K562 (cell line): ENCODE data around the gene PGBD1.

Experiments used
- ARID2 ChIP-seq: fragments of 450-650 bp; IDR thresholded peaks from 2 replicates; pipeline ENCODE4 v1.6.1; 2017; ENCODE audit warnings: antibody characterized with exemption, mild to moderate bottlenecking
- GATA2 ChIP-seq: sonication (generic); formaldehyde crosslinking; IDR thresholded peaks from 2 replicates; pipeline ENCODE4 v1.4.0; 2020; ENCODE audit warnings: mild to moderate bottlenecking, missing genetic modification reagents
- HCFC1 ChIP-seq: IDR thresholded peaks from 2 replicates; pipeline ENCODE4 v1.6.1; 2012; ENCODE audit warnings: low read depth, low read length, improper control_type of control experiment
- KAT7 ChIP-seq: sonication (generic); formaldehyde crosslinking; IDR thresholded peaks from 2 replicates; pipeline ENCODE4 v1.8.0; 2022; ENCODE audit warnings: missing genetic modification reagents, mild to moderate bottlenecking, borderline replicate concordance
- SMARCA4 ChIP-seq: fragments of 450-650 bp; IDR thresholded peaks from 2 replicates; pipeline ENCODE4 v1.6.1; 2016
- ZBTB1 ChIP-seq: sonication (generic); formaldehyde crosslinking; IDR thresholded peaks from 2 replicates; pipeline ENCODE4 v1.8.1; 2023; ENCODE audit warnings: missing genetic modification reagents, low read depth, mild to moderate bottlenecking, borderline replicate concordance
- ZNF24 ChIP-seq: fragments of 450-650 bp; IDR thresholded peaks from 2 replicates; pipeline ENCODE4 v1.6.1; 2016
- ZNF3 ChIP-seq: fragments of 250-450 bp; sonication (Bioruptor Pico); IDR thresholded peaks from 2 replicates; pipeline ENCODE4 v1.5.0; 2021; ENCODE audit warnings: mild to moderate bottlenecking, moderate library complexity
- TF ChIP-seq, protein P1 (sequence below): fragments of 450-650 bp; formaldehyde crosslinking; IDR thresholded peaks from 2 replicates; pipeline ENCODE4 v1.4.0; 2020; ENCODE audit warnings: mild to moderate bottlenecking, moderate library complexity
- TF ChIP-seq, protein P2 (sequence below): fragments of 450-650 bp; IDR thresholded peaks from 2 replicates; pipeline ENCODE4 v1.6.1; 2016; ENCODE audit warnings: borderline replicate concordance
- TF ChIP-seq, protein P3 (sequence below): fragments of 450-650 bp; IDR thresholded peaks from 2 replicates; pipeline ENCODE4 v1.6.1; 2017; ENCODE audit warnings: antibody characterized with exemption, mild to moderate bottlenecking
- TF ChIP-seq, protein P4 (sequence below): sonication (generic); formaldehyde crosslinking; IDR thresholded peaks from 2 replicates; pipeline ENCODE4 v1.5.0; 2020; ENCODE audit warnings: missing genetic modification reagents

DNA sequence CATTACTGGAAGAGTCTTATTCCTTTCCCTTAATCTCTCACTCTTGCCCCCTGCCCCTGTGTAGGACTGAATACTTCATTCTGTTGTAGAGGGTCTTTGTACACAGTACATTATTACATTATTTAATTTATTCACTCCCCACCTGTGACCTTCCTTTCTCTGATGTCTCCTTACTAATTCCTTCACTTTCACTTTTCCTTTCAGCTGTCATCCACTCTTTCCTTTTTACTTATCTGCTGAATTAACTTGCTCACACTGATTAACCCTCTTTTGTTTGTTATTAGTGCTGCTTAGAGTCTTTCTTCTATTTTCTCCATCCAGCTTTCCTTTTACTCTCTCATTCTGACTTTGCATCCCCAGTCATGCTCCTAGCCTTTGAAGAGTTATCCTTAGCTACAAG is 6.5 kb upstream of the PGBD1 start:
- TF ChIP-seq, protein P1, sequence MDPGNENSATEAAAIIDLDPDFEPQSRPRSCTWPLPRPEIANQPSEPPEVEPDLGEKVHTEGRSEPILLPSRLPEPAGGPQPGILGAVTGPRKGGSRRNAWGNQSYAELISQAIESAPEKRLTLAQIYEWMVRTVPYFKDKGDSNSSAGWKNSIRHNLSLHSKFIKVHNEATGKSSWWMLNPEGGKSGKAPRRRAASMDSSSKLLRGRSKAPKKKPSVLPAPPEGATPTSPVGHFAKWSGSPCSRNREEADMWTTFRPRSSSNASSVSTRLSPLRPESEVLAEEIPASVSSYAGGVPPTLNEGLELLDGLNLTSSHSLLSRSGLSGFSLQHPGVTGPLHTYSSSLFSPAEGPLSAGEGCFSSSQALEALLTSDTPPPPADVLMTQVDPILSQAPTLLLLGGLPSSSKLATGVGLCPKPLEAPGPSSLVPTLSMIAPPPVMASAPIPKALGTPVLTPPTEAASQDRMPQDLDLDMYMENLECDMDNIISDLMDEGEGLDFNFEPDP (CRISPR knock-in tag) = no peak
- no peak for TF ChIP-seq GATA2 (CRISPR knock-in tag)
- no peak for TF ChIP-seq HCFC1
- TF ChIP-seq ZBTB1 (CRISPR knock-in tag) = no peak
- TF ChIP-seq, protein P2, sequence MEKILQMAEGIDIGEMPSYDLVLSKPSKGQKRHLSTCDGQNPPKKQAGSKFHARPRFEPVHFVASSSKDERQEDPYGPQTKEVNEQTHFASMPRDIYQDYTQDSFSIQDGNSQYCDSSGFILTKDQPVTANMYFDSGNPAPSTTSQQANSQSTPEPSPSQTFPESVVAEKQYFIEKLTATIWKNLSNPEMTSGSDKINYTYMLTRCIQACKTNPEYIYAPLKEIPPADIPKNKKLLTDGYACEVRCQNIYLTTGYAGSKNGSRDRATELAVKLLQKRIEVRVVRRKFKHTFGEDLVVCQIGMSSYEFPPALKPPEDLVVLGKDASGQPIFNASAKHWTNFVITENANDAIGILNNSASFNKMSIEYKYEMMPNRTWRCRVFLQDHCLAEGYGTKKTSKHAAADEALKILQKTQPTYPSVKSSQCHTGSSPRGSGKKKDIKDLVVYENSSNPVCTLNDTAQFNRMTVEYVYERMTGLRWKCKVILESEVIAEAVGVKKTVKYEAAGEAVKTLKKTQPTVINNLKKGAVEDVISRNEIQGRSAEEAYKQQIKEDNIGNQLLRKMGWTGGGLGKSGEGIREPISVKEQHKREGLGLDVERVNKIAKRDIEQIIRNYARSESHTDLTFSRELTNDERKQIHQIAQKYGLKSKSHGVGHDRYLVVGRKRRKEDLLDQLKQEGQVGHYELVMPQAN = no peak
- no peak for TF ChIP-seq ZNF3 (CRISPR knock-in tag)
- TF ChIP-seq, protein P3, sequence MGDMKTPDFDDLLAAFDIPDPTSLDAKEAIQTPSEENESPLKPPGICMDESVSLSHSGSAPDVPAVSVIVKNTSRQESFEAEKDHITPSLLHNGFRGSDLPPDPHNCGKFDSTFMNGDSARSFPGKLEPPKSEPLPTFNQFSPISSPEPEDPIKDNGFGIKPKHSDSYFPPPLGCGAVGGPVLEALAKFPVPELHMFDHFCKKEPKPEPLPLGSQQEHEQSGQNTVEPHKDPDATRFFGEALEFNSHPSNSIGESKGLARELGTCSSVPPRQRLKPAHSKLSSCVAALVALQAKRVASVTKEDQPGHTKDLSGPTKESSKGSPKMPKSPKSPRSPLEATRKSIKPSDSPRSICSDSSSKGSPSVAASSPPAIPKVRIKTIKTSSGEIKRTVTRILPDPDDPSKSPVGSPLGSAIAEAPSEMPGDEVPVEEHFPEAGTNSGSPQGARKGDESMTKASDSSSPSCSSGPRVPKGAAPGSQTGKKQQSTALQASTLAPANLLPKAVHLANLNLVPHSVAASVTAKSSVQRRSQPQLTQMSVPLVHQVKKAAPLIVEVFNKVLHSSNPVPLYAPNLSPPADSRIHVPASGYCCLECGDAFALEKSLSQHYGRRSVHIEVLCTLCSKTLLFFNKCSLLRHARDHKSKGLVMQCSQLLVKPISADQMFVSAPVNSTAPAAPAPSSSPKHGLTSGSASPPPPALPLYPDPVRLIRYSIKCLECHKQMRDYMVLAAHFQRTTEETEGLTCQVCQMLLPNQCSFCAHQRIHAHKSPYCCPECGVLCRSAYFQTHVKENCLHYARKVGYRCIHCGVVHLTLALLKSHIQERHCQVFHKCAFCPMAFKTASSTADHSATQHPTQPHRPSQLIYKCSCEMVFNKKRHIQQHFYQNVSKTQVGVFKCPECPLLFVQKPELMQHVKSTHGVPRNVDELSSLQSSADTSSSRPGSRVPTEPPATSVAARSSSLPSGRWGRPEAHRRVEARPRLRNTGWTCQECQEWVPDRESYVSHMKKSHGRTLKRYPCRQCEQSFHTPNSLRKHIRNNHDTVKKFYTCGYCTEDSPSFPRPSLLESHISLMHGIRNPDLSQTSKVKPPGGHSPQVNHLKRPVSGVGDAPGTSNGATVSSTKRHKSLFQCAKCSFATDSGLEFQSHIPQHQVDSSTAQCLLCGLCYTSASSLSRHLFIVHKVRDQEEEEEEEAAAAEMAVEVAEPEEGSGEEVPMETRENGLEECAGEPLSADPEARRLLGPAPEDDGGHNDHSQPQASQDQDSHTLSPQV = no peak
- TF ChIP-seq, protein P4, sequence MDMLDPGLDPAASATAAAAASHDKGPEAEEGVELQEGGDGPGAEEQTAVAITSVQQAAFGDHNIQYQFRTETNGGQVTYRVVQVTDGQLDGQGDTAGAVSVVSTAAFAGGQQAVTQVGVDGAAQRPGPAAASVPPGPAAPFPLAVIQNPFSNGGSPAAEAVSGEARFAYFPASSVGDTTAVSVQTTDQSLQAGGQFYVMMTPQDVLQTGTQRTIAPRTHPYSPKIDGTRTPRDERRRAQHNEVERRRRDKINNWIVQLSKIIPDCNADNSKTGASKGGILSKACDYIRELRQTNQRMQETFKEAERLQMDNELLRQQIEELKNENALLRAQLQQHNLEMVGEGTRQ = no peak
- no peak for TF ChIP-seq ARID2
- TF ChIP-seq KAT7 = no peak
- TF ChIP-seq ZNF24 = no peak
- no peak for TF ChIP-seq SMARCA4
